ENCODE measurements around the gene NAB1.
A peak's percentile ranks its signal among the peaks of the same experiment; 100 is the strongest.

The NAB1 gene

GRCh38 chr2:190641469-190641868 lies 7.4 kb upstream of the NAB1 start:
- H3K9me3 ChIP-seq (ENCODE audit: control insufficient read depth, low read depth, low read length): no peaks in the 10 kb centered on the region
- no peak overlapping the region for H3K4me3 ChIP-seq (ENCODE audit: low read length)
- peaks cover 4% of the 10 kb centered on the region for H3K27me3 ChIP-seq (ENCODE audit: control insufficient read depth, insufficient read depth, low read length)
- no peaks in the 10 kb centered on the region for H3K4me1 ChIP-seq (ENCODE audit: control insufficient read depth, low read depth, low read length)
- H3K36me3 ChIP-seq (ENCODE audit: control insufficient read depth, low read depth, low read length): no peaks in the 10 kb centered on the region
- no peak overlapping the region for H3K9ac ChIP-seq (ENCODE audit: low read length)
- H3K27ac ChIP-seq (ENCODE audit: low read length): no peak overlapping the region

- Histone ChIP-seq H3K36me3 (ENCODE audit: control insufficient read depth, low read depth, low read length) (no peaks in the 10 kb centered on the region), H3K27ac (ENCODE audit: low read length) (no peak overlapping the region), H3K9ac (ENCODE audit: low read length) (no peak overlapping the region)
Measured at GRCh38 chr2:190646780-190647522, 1.9 kb upstream of the NAB1 start.

DNA sequence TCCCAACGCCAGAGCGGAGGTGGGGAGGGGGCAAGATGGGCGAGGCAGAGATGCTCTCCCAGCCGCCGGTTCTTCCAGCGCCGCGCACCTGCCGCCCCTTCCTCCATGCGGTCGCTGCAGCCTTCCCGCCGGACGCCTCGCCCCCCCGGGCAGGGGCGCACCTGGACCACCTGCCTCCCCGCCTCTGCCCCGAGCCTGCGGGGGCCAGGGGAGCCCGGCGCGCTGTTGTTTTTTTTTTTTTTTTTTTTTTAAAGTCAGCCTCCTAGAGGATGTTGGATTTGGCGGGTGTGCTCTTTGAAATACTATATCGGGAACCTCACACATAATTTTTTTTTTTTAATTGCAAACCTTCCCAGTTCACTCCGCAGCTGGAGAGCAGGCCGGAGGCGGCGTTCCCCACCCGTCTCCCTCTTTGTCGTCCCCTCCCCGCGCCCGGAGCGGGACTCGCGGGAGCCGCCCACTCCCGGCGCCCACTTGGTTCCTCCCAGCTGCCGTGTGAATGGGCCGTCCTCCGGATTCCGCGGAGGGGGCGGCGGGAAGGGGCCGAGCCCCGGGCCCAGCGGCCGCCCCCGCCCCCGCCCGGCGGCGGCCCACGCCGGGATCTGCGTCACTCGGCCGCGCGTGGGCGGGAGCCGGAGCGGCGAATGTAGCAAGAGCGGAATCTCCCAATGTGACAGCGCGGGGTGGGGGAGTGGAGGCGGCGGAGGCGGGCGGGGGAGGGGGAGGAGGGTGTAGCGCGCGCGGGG lies 421 bp upstream of the NAB1 start:
- no peak overlapping the region for H3K27ac ChIP-seq (ENCODE audit: low read length)
- H3K36me3 ChIP-seq (ENCODE audit: control insufficient read depth, low read depth, low read length): no peaks in the 10 kb centered on the region
- peak overlapping the region; percentile 54 for H3K9ac ChIP-seq (ENCODE audit: low read length)
- H3K9me3 ChIP-seq (ENCODE audit: control insufficient read depth, low read depth, low read length): no peaks in the 10 kb centered on the region
- peaks cover 37% of the 10 kb centered on the region for H3K27me3 ChIP-seq (ENCODE audit: control insufficient read depth, insufficient read depth, low read length)
- peaks cover 8% of the 10 kb centered on the region for H3K4me1 ChIP-seq (ENCODE audit: control insufficient read depth, low read depth, low read length)
- H3K4me3 ChIP-seq (ENCODE audit: low read length): peak overlapping the region; percentile 79

More at GRCh38 chr2:190646780-190647522, 1.9 kb upstream of the NAB1 start:
- H3K27me3 ChIP-seq (ENCODE audit: control insufficient read depth, insufficient read depth, low read length): peaks cover 37% of the 10 kb centered on the region
- peaks cover 8% of the 10 kb centered on the region for H3K4me1 ChIP-seq (ENCODE audit: control insufficient read depth, low read depth, low read length)
- peak overlapping the region; percentile 79 for H3K4me3 ChIP-seq (ENCODE audit: low read length)
- no peaks in the 10 kb centered on the region for H3K9me3 ChIP-seq (ENCODE audit: control insufficient read depth, low read depth, low read length)

GRCh38 chr2:190649798-190650390 lies 1.0 kb downstream of the NAB1 start:
- H3K36me3 ChIP-seq (ENCODE audit: control insufficient read depth, low read depth, low read length): no peaks in the 10 kb centered on the region
- no peak overlapping the region for H3K27ac ChIP-seq (ENCODE audit: low read length)
- H3K9ac ChIP-seq (ENCODE audit: low read length): peak overlapping the region; percentile 74
- H3K4me3 ChIP-seq (ENCODE audit: low read length): peak overlapping the region; percentile 98
- no peaks in the 10 kb centered on the region for H3K9me3 ChIP-seq (ENCODE audit: control insufficient read depth, low read depth, low read length)
- H3K27me3 ChIP-seq (ENCODE audit: control insufficient read depth, insufficient read depth, low read length): peaks cover 37% of the 10 kb centered on the region
- H3K4me1 ChIP-seq (ENCODE audit: control insufficient read depth, low read depth, low read length): peaks cover 8% of the 10 kb centered on the region

GRCh38 chr2:190651413-190651812 lies 2.5 kb downstream of the NAB1 start:
- Histone ChIP-seq H3K27ac (ENCODE audit: low read length) (no peak overlapping the region), H3K9me3 (ENCODE audit: control insufficient read depth, low read depth, low read length) (no peaks in the 10 kb centered on the region), H3K9ac (ENCODE audit: low read length) (no peak overlapping the region), H3K4me3 (ENCODE audit: low read length) (no peak overlapping the region), H3K27me3 (ENCODE audit: control insufficient read depth, insufficient read depth, low read length) (peaks cover 33% of the 10 kb centered on the region), H3K4me1 (ENCODE audit: control insufficient read depth, low read depth, low read length) (peaks cover 8% of the 10 kb centered on the region), H3K36me3 (ENCODE audit: control insufficient read depth, low read depth, low read length) (no peaks in the 10 kb centered on the region)

DNA sequence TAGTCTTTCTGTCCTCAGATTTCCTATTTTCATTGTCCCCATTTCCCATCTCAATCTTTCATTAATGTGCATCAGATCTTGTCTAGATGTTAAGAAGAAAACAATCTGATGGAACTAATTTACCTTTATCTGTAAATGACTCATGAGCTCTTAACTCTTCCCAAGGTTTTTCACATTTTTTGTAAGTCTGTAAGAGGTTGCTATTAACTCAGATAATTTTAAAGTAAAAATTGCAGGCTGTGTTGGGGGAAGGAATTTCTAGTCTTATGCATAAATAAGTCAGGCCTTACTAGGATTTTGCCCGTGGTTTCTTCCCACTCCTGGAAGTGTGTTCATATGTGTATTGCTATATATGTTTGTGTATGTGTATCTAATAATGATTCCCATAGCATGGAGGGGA lies 4.3 kb downstream of the NAB1 start:
- no peaks in the 10 kb centered on the region for H3K36me3 ChIP-seq (ENCODE audit: control insufficient read depth, low read depth, low read length)
- peaks cover 20% of the 10 kb centered on the region for H3K4me1 ChIP-seq (ENCODE audit: control insufficient read depth, low read depth, low read length)
- H3K4me3 ChIP-seq (ENCODE audit: low read length): no peak overlapping the region
- peaks cover 17% of the 10 kb centered on the region for H3K27me3 ChIP-seq (ENCODE audit: control insufficient read depth, insufficient read depth, low read length)
- H3K9me3 ChIP-seq (ENCODE audit: control insufficient read depth, low read depth, low read length): no peaks in the 10 kb centered on the region
- no peak overlapping the region for H3K9ac ChIP-seq (ENCODE audit: low read length)
- no peak overlapping the region for H3K27ac ChIP-seq (ENCODE audit: low read length)

DNA sequence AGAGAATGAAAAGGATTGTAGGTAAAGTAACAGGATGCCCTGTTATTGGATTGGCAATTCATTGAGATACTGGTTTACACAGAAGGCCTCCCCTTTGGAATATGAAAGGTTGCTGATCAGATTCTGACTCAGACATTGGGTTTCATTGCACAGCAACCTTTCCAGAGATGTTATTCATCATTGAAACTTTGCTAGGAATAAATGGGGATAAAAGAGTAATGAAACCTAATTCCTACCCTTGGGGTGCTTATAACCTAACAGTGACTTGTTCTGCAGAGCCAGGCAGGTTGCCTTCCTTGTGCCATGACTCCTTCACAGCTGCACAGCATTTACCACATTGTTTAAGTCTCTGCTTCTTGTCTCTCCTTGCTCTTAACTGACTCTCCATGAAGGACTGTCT lies 5.0 kb downstream of the NAB1 start:
- Histone ChIP-seq H3K27me3 (ENCODE audit: control insufficient read depth, insufficient read depth, low read length) (peaks cover 17% of the 10 kb centered on the region), H3K27ac (ENCODE audit: low read length) (no peak overlapping the region), H3K4me3 (ENCODE audit: low read length) (no peak overlapping the region), H3K9ac (ENCODE audit: low read length) (no peak overlapping the region), H3K36me3 (ENCODE audit: control insufficient read depth, low read depth, low read length) (no peaks in the 10 kb centered on the region), H3K9me3 (ENCODE audit: control insufficient read depth, low read depth, low read length) (no peaks in the 10 kb centered on the region), H3K4me1 (ENCODE audit: control insufficient read depth, low read depth, low read length) (peaks cover 20% of the 10 kb centered on the region)

- Histone ChIP-seq H3K4me1 (ENCODE audit: control insufficient read depth, low read depth, low read length) (peaks cover 16% of the 10 kb centered on the region), H3K36me3 (ENCODE audit: control insufficient read depth, low read depth, low read length) (no peaks in the 10 kb centered on the region), H3K9ac (ENCODE audit: low read length) (no peak overlapping the region), H3K9me3 (ENCODE audit: control insufficient read depth, low read depth, low read length) (no peaks in the 10 kb centered on the region), H3K27me3 (ENCODE audit: control insufficient read depth, insufficient read depth, low read length) (peaks cover 12% of the 10 kb centered on the region), H3K27ac (ENCODE audit: low read length) (no peak overlapping the region), H3K4me3 (ENCODE audit: low read length) (no peak overlapping the region)
Measured at GRCh38 chr2:190655113-190655512, 6.2 kb downstream of the NAB1 start.

GRCh38 chr2:190655570-190655969 lies 6.7 kb downstream of the NAB1 start:
- H3K27ac ChIP-seq (ENCODE audit: low read length): no peak overlapping the region
- no peaks in the 10 kb centered on the region for H3K9me3 ChIP-seq (ENCODE audit: control insufficient read depth, low read depth, low read length)
- H3K4me1 ChIP-seq (ENCODE audit: control insufficient read depth, low read depth, low read length): peaks cover 12% of the 10 kb centered on the region
- H3K9ac ChIP-seq (ENCODE audit: low read length): no peak overlapping the region
- no peak overlapping the region for H3K4me3 ChIP-seq (ENCODE audit: low read length)
- peaks cover 7% of the 10 kb centered on the region for H3K27me3 ChIP-seq (ENCODE audit: control insufficient read depth, insufficient read depth, low read length)
- H3K36me3 ChIP-seq (ENCODE audit: control insufficient read depth, low read depth, low read length): no peaks in the 10 kb centered on the region

GRCh38 chr2:190656301-190656700 lies 7.4 kb downstream of the NAB1 start:
- Histone ChIP-seq H3K4me3 (ENCODE audit: low read length) (no peak overlapping the region), H3K27ac (ENCODE audit: low read length) (no peak overlapping the region), H3K9ac (ENCODE audit: low read length) (no peak overlapping the region), H3K4me1 (ENCODE audit: control insufficient read depth, low read depth, low read length) (peaks cover 12% of the 10 kb centered on the region), H3K27me3 (ENCODE audit: control insufficient read depth, insufficient read depth, low read length) (peaks cover under 1% of the 10 kb centered on the region), H3K36me3 (ENCODE audit: control insufficient read depth, low read depth, low read length) (no peaks in the 10 kb centered on the region), H3K9me3 (ENCODE audit: control insufficient read depth, low read depth, low read length) (no peaks in the 10 kb centered on the region)

GRCh38 chr2:190657474-190658255 lies 8.8 kb downstream of the NAB1 start:
- Histone ChIP-seq H3K36me3 (ENCODE audit: control insufficient read depth, low read depth, low read length) (no peaks in the 10 kb centered on the region), H3K4me3 (ENCODE audit: low read length) (no peak overlapping the region), H3K27me3 (ENCODE audit: control insufficient read depth, insufficient read depth, low read length) (no peaks in the 10 kb centered on the region), H3K9ac (ENCODE audit: low read length) (no peak overlapping the region), H3K4me1 (ENCODE audit: control insufficient read depth, low read depth, low read length) (peaks cover 12% of the 10 kb centered on the region), H3K27ac (ENCODE audit: low read length) (no peak overlapping the region), H3K9me3 (ENCODE audit: control insufficient read depth, low read depth, low read length) (no peaks in the 10 kb centered on the region)
